GM18505 (cell line): Measurements from ENCODE around the gene OCSTAMP.

Source experiments
- ATAC-seq: cut with Tn5 transposase; IDR thresholded peaks from one replicate; pipeline ENCODE4 v1.9.1; 2021; ENCODE audit not compliant: unreplicated experiment
- POLR2A ChIP-seq: IDR thresholded peaks from 4 replicates; pipeline ENCODE4 v1.6.1; 2011; ENCODE audit warnings: borderline replicate concordance; ENCODE audit not compliant: insufficient read depth, insufficient read length; ENCODE audit errors: extremely low read depth

The OCSTAMP gene

DNA sequence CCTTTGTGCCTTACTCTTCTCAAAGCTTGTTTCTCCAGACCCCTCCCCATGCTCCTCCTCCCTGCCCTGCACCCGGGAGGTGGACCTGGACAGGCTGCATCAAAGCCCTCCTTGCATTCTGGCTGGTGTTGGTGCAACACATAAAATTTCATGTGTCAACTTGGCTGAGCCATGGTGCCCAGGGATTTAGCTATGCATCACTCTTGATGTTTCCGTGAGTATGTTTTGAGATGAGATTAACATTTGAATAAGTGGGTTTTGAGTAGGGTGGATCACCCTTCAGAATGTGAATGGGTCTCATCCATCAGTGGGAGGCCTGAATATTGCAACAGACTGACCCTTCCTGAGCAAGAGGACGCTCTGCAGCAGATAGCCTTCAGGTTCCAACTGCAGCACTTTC lies 4.4 kb upstream of the OCSTAMP start:
- TF ChIP-seq POLR2A: no peak
- no peak for ATAC-seq

DNA sequence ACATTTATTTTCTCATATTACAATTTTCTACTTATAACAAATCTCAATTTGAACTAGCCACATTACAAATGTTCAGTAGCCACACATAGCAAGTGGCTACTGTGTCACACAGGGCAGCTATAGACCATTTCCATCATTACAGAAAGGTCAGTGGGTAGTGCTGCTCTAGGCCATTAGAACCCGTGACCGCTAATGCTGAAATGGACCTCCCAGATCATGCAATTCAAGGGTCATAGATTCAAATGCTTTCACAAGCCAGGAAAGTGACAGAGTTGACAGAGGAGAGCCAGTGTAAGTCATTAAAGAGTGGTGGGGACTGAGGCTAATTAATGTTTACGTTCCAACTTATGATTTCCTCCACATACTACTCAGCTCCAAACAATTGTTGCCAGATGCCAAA lies 3.5 kb upstream of the OCSTAMP start:
- TF ChIP-seq POLR2A: no peak
- ATAC-seq: no peak

GRCh38 chr20:46552460-46553420 lies 2.3 kb upstream of the OCSTAMP start:
- TF ChIP-seq POLR2A: no peak
- peak; percentile 61 for ATAC-seq

- no peak for ATAC-seq
- TF ChIP-seq POLR2A: no peak
Observed at GRCh38 chr20:46551522-46552381, 1.3 kb upstream of the OCSTAMP start.

DNA sequence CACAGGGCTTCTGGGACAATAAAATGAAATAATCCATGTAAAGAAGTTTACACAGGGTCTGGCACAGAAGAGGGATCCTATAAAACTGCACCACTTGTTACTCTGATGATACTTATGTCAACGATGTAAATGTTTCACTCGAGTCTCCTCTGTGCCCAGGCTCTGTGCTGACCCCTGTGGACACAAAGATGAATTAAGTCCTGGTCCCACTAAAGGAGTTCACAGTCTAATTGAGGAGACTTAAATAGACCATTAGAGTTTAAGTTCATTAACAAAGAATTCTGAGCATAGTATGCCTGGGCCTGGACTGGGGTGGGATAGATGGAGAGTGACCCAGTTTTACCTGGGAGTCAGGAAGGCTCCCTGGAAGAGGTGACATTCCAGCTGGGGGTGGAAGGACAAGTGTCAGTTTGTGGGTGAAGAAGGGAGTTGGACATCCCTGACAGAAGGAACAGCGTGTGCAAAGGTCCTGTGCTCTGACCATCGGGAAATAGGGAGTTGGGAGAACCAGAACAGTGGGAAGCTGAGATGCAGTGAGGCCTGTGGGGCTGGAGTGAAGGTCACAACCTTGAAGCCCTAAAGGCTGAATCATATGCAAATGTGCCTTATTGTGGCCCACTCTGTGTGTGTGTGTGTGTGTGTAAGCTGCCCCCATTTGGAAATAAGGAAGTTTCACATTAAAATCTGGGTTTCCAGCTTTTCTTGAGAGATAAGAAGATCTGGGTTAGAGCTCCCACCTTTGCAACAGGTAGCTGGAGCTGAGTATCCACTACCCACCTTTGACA lies 1.1 kb downstream of the OCSTAMP start:
- ATAC-seq: no peak
- TF ChIP-seq POLR2A: no peak

DNA sequence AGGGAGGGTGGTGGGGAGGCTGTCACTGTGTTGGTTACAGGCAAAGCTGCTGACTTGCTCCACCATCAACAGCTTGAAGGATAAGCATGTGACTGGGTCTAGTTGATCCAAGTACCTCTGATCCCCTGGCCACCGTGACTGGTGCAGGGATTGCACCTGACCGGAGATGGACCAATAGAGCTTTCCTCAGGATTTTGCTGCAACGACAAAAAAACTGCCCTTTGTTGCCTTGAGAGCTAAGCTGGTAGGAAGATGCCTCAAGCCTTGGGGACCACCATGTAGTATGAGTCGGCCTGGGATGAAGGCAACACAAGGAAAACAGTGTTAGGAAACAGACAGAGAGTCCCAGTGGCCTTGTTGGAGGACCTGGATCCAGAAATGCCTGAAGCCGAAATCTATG lies 1.8 kb downstream of the OCSTAMP start:
- TF ChIP-seq POLR2A: no peak
- no peak for ATAC-seq

GRCh38 chr20:46547995-46548394 lies 2.5 kb downstream of the OCSTAMP start:
- no peak for TF ChIP-seq POLR2A
- no peak for ATAC-seq

DNA sequence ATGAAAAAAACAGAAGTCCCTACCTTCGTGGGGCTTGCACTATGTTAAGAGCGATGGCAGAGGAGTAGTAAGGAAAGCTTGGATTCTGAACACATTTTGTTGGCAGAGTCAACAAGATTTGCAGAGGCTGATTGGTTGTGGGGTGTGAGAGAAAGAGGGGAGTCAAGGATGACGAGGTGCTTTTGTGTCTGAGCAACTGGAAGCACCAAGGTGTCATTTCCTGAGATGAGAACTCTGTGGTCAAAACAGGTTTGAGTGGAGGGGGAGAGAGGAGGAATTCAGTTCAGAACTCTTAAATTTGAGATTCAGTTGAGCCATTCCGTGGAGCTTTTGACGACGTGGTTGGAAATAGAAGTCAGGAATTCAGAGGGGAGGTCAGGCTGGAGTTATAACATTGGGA lies 3.5 kb downstream of the OCSTAMP start:
- ATAC-seq: no peak
- no peak for TF ChIP-seq POLR2A

- ATAC-seq: no peak
- TF ChIP-seq POLR2A: no peak
Observed at GRCh38 chr20:46546298-46546697, 4.2 kb downstream of the OCSTAMP start.

DNA sequence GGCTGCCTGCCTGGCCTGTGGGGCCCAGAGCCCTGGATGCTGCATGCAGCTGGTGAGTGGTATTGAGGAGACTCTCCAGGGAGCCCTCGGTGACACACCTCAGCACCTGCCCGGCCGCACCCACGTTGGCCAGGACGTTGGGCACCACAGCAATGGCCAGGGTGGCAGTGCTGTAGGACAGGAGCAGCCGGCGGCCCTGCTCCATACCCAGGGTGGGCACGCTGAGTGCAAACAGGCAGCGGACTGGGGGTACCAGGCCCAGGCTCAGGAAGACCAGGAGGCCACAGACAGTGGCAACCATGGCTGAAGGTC lies 4.7 kb downstream of the OCSTAMP start:
- no peak for ATAC-seq
- TF ChIP-seq POLR2A: no peak

GRCh38 chr20:46545077-46545826 lies 5.2 kb downstream of the OCSTAMP start:
- TF ChIP-seq POLR2A: no peak
- ATAC-seq: no peak

DNA sequence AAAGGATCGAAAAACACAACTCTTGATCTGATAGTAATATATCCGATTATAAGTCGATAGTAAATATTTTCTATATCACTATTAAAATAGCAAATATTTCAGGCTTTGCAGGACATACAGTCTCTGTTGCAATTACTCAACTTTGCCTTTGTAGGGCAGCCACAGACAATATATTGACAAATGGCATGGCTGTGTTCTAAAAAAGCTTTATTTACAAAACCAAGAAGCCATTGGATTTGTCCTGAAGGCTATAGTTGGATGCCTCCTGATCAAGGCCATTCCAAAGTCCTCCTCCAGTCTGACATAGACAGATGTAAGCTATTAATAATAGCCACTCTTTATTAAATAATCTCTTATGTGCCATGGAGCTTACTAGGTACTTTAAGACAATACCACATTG lies 5.9 kb downstream of the OCSTAMP start:
- no peak for TF ChIP-seq POLR2A
- ATAC-seq: no peak

DNA sequence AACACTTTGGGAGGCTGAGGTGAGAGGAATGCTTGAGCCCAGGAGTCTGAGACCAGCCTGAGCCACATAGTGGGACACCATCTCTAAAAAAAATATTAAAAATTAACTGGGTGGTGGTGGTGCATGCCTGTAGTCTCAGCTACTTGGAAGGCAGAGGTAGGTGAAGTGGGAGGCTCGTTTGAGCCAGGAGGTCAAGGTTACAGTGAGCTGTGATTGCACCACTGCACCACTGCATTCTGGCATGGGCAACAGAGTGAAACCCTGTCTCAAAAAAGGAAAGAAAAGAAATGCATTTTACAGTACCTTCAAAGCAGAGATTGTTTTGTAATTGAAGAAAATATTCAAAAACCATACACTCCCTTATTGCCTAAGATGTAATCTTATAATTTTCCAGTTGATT lies 6.5 kb downstream of the OCSTAMP start:
- TF ChIP-seq POLR2A: no peak
- no peak for ATAC-seq

DNA sequence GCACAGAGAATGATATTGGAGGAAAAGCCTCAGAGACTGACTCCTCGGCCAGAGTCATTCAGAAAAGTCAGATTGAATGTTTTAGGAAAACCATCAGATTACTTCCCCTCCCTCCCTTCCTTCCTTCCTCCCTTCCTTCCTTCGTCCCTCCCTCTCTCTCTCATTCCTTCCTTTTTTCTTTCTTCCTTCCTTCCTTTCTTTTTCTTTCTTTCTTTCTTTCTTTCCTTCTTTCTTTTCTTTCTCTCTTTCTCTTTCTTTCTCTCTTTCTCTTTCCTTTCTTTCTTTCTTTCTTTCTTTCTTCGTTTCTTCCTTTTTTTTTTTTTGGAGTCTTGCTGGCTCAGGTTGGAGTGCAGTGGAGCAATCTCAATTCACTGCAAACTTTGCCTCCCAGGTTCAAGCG lies 7.4 kb downstream of the OCSTAMP start:
- no peak for ATAC-seq
- TF ChIP-seq POLR2A: no peak
